ENCODE measurements around the gene CHST9.
"Not testable (repeated sequence)": the region's sequence is repeated elsewhere in the genome, so short reads cannot be mapped to it uniquely, and the experiment has no call there.

Gene CHST9

DNA sequence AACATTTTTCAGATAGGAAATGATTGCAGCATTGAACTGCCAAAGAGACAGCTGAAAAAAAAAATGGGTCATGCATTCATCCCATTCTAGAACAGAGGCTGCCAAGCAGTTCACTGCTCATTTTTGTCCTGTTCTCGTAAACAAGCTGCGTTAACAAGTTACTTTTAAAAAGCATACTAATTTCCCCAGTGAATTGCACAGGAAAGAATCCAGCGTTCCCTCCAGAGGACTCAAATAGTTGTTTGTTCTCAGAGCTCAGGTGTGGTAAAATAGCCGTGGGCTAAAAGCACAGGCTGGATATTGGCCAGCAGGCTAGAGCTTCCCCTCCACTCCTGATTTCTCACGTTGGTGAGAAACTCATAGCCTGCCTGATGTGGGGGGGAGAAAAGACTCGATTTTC lies 243.5 kb downstream of the CHST9 start:
- Histone ChIP-seq H3K27ac (ENCODE audit: low read depth, low read length, severe bottlenecking) (no peak overlapping the region), H3K9me3 (ENCODE audit: control insufficient read depth, low read length) (no peaks in the 10 kb centered on the region), H3K4me1 (ENCODE audit: control insufficient read depth, insufficient read depth, low read length, poor library complexity, severe bottlenecking) (no peaks in the 10 kb centered on the region), H3K36me3 (ENCODE audit: control insufficient read depth, insufficient read depth, low read length) (no peaks in the 10 kb centered on the region), H3K4me3 (ENCODE audit: extremely low read depth, insufficient read depth, low read length, poor library complexity, severe bottlenecking) (no peak overlapping the region)
- WGBS, 2 experiments (ENCODE audit: insufficient coverage in 2 of 2) = 67 to 100% methylated on average over 1 to 3 of the region's 6 CpGs

GRCh38 chr18:26940744-26941398 lies 244.2 kb downstream of the CHST9 start:
- H3K36me3 ChIP-seq (ENCODE audit: control insufficient read depth, insufficient read depth, low read length) = no peaks in the 10 kb centered on the region
- no peaks in the 10 kb centered on the region for H3K4me1 ChIP-seq (ENCODE audit: control insufficient read depth, insufficient read depth, low read length, poor library complexity, severe bottlenecking)
- no peaks in the 10 kb centered on the region for H3K9me3 ChIP-seq (ENCODE audit: control insufficient read depth, low read length)
- H3K27ac ChIP-seq (ENCODE audit: low read depth, low read length, severe bottlenecking) = no peak overlapping the region
- 90 to 100% methylated on average over 3 to 4 of the region's 5 CpGs for WGBS, 2 experiments (ENCODE audit: insufficient coverage in 2 of 2)
- H3K4me3 ChIP-seq (ENCODE audit: extremely low read depth, insufficient read depth, low read length, poor library complexity, severe bottlenecking) = no peak overlapping the region

GRCh38 chr18:26931659-26932058 lies 253.4 kb downstream of the CHST9 start:
- 71% methylated on average over 1 of the region's 2 CpGs; no CpG with 5 or more reads in 1 of the 2 experiments for WGBS, 2 experiments (ENCODE audit: insufficient coverage in 2 of 2)
- H3K4me3 ChIP-seq (ENCODE audit: extremely low read depth, insufficient read depth, low read length, poor library complexity, severe bottlenecking) = no peak overlapping the region

DNA sequence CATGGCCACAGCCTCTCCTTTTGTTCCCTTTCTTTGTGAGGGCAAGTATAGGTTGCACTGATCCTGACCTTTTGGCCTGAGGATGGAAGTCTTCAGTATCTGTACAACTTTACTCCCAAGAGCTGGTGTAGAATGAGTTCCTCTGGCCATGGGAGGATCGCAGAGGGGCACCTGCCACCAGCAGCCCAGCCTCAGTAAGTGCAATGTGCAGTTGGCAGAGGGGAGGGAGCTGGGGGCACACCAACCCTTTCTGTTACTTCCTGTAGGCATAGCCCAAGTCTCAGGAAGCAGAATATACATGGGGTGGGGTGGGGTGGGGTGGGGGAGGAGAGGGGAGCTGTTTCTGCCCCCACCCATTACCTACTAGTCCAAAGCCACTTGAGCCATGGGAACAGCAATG lies 254.5 kb downstream of the CHST9 start:
- no peak overlapping the region for H3K27ac ChIP-seq (ENCODE audit: low read depth, low read length, severe bottlenecking)
- H3K36me3 ChIP-seq (ENCODE audit: control insufficient read depth, insufficient read depth, low read length) = no peaks in the 10 kb centered on the region
- no CpG with 5 or more reads among the region's 1 CpG for WGBS, 2 experiments (ENCODE audit: insufficient coverage in 2 of 2)
- no peak overlapping the region for H3K4me3 ChIP-seq (ENCODE audit: extremely low read depth, insufficient read depth, low read length, poor library complexity, severe bottlenecking)
- H3K4me1 ChIP-seq (ENCODE audit: control insufficient read depth, insufficient read depth, low read length, poor library complexity, severe bottlenecking) = peaks cover 3% of the 10 kb centered on the region
- no peaks in the 10 kb centered on the region for H3K9me3 ChIP-seq (ENCODE audit: control insufficient read depth, low read length)

More at GRCh38 chr18:26931659-26932058, 253.4 kb downstream of the CHST9 start:
- no peaks in the 10 kb centered on the region for H3K9me3 ChIP-seq (ENCODE audit: control insufficient read depth, low read length)
- H3K27ac ChIP-seq (ENCODE audit: low read depth, low read length, severe bottlenecking) = no peak overlapping the region
- H3K4me1 ChIP-seq (ENCODE audit: control insufficient read depth, insufficient read depth, low read length, poor library complexity, severe bottlenecking) = peaks cover 3% of the 10 kb centered on the region
- H3K36me3 ChIP-seq (ENCODE audit: control insufficient read depth, insufficient read depth, low read length) = no peaks in the 10 kb centered on the region

DNA sequence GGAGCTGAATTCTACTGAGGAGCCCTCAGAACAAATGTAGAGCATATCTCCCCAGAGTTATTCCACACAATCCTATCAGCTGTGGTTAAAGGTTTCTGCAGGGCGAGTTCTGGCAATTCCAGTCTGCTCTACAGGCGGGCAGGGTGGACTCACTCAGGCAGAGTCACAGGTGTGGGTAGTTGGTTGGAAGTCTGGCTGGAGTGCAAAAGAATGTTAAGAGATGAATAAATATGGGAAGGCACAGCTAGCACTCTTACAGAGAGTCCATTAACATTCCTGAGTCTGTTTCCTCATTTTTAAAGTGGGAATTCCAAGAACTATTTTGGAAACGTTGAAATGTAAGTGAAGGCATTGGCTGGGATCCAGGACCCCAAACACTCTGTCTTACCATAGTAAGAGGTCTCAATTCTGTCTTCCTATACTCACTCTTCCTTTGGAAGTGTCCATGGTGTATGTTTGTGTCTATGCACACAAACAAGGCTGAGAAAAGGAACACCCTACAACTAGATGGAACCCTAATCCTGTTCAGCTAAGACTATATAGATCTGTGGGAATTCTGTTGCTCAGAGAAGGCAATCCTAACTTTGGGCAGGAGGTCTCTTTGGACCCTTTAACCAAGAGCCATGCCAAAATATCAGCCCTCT lies 256.3 kb downstream of the CHST9 start:
- Histone ChIP-seq H3K4me1 (ENCODE audit: control insufficient read depth, insufficient read depth, low read length, poor library complexity, severe bottlenecking) (peaks cover 3% of the 10 kb centered on the region), H3K36me3 (ENCODE audit: control insufficient read depth, insufficient read depth, low read length) (no peaks in the 10 kb centered on the region), H3K27ac (ENCODE audit: low read depth, low read length, severe bottlenecking) (no peak overlapping the region), H3K9me3 (ENCODE audit: control insufficient read depth, low read length) (no peaks in the 10 kb centered on the region), H3K4me3 (ENCODE audit: extremely low read depth, insufficient read depth, low read length, poor library complexity, severe bottlenecking) (no peak overlapping the region)
- no CpG with 5 or more reads among the region's 3 CpGs for WGBS, 2 experiments (ENCODE audit: insufficient coverage in 2 of 2)

DNA sequence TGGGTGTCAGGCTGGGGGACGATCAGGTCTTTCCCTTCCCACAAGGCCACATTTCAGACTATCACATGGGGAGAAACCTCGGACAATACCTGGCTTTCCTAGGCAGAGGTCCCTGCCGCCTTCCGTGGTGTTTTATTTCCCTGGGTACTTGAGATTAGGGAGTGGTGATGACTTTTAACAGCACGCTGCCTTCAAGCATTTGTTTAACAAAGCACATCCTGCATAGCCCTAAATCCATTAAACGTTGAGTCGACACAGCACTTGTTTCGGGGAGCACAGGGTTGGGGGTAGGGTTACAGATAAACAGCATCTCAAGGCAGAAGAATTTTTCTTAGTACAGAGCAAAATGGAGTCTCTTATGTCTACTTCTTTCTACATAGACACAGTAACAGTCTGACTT lies 257.3 kb downstream of the CHST9 start:
- not testable (repeated sequence) for H3K36me3 ChIP-seq (ENCODE audit: control insufficient read depth, insufficient read depth, low read length); H3K27ac ChIP-seq (ENCODE audit: low read depth, low read length, severe bottlenecking); H3K4me3 ChIP-seq (ENCODE audit: extremely low read depth, insufficient read depth, low read length, poor library complexity, severe bottlenecking); H3K4me1 ChIP-seq (ENCODE audit: control insufficient read depth, insufficient read depth, low read length, poor library complexity, severe bottlenecking); H3K9me3 ChIP-seq (ENCODE audit: control insufficient read depth, low read length)
- 80% methylated on average over 1 of the region's 8 CpGs; no CpG with 5 or more reads in 1 of the 2 experiments for WGBS, 2 experiments (ENCODE audit: insufficient coverage in 2 of 2)

DNA sequence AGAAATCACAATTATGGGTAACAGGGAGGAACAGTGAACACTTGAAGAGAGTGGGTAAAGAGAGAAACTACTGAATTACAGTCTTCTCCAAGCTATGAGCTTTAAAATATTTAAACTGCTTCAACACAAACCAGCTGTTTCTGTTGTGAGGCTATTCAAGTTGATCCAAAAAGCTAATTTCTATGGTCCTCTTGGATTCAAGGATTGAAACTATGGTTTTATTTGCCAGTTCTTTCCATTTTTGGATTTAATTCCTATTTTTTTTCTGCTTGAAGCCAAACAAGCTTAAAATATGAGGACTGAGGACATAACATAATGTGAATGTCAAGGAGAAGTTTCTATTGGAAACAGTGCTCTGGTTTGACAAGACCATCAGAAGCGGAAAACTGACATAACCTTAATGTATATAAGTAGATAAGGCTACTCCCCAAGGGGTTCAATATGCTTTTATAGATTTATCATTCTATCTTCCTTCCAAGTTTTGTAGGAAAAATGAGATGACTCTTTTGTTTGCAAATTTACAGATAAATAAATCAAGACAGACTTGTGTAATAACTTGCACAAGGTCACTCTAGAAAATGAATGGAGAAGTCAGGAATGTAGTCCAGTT lies 258.9 kb downstream of the CHST9 start:
- H3K9me3 ChIP-seq (ENCODE audit: control insufficient read depth, low read length) = no peaks in the 10 kb centered on the region
- WGBS, 2 experiments (ENCODE audit: insufficient coverage in 2 of 2) = no CpG with 5 or more reads among the region's 1 CpG
- H3K4me3 ChIP-seq (ENCODE audit: extremely low read depth, insufficient read depth, low read length, poor library complexity, severe bottlenecking) = no peak overlapping the region
- H3K27ac ChIP-seq (ENCODE audit: low read depth, low read length, severe bottlenecking) = no peak overlapping the region
- peaks cover 3% of the 10 kb centered on the region for H3K4me1 ChIP-seq (ENCODE audit: control insufficient read depth, insufficient read depth, low read length, poor library complexity, severe bottlenecking)
- no peaks in the 10 kb centered on the region for H3K36me3 ChIP-seq (ENCODE audit: control insufficient read depth, insufficient read depth, low read length)

GRCh38 chr18:26925313-26925712 lies 259.8 kb downstream of the CHST9 start:
- H3K27ac ChIP-seq (ENCODE audit: low read depth, low read length, severe bottlenecking) = no peak overlapping the region
- WGBS, 2 experiments (ENCODE audit: insufficient coverage in 2 of 2) = 80% methylated on average over 1 of the region's 3 CpGs; no CpG with 5 or more reads in 1 of the 2 experiments
- no peaks in the 10 kb centered on the region for H3K36me3 ChIP-seq (ENCODE audit: control insufficient read depth, insufficient read depth, low read length)

GRCh38 chr18:26922313-26922712 lies 262.8 kb downstream of the CHST9 start:
- no peak overlapping the region for H3K4me3 ChIP-seq (ENCODE audit: extremely low read depth, insufficient read depth, low read length, poor library complexity, severe bottlenecking)
- no peak overlapping the region for H3K27ac ChIP-seq (ENCODE audit: low read depth, low read length, severe bottlenecking)
- no peaks in the 10 kb centered on the region for H3K36me3 ChIP-seq (ENCODE audit: control insufficient read depth, insufficient read depth, low read length)
- no peaks in the 10 kb centered on the region for H3K9me3 ChIP-seq (ENCODE audit: control insufficient read depth, low read length)
- H3K4me1 ChIP-seq (ENCODE audit: control insufficient read depth, insufficient read depth, low read length, poor library complexity, severe bottlenecking) = peaks cover 2% of the 10 kb centered on the region

More at GRCh38 chr18:26925313-26925712, 259.8 kb downstream of the CHST9 start:
- Histone ChIP-seq H3K4me3 (ENCODE audit: extremely low read depth, insufficient read depth, low read length, poor library complexity, severe bottlenecking) (no peak overlapping the region), H3K9me3 (ENCODE audit: control insufficient read depth, low read length) (no peaks in the 10 kb centered on the region), H3K4me1 (ENCODE audit: control insufficient read depth, insufficient read depth, low read length, poor library complexity, severe bottlenecking) (peaks cover 3% of the 10 kb centered on the region)

GRCh38 chr18:26920644-26921043 lies 264.5 kb downstream of the CHST9 start:
- Histone ChIP-seq H3K27ac (ENCODE audit: low read depth, low read length, severe bottlenecking) (no peak overlapping the region), H3K4me3 (ENCODE audit: extremely low read depth, insufficient read depth, low read length, poor library complexity, severe bottlenecking) (no peak overlapping the region), H3K36me3 (ENCODE audit: control insufficient read depth, insufficient read depth, low read length) (no peaks in the 10 kb centered on the region), H3K9me3 (ENCODE audit: control insufficient read depth, low read length) (no peaks in the 10 kb centered on the region), H3K4me1 (ENCODE audit: control insufficient read depth, insufficient read depth, low read length, poor library complexity, severe bottlenecking) (no peaks in the 10 kb centered on the region)
- WGBS, 2 experiments (ENCODE audit: insufficient coverage in 2 of 2) = 88 to 93% methylated on average over 4 of the region's 4 CpGs

GRCh38 chr18:26919627-26920026 lies 265.5 kb downstream of the CHST9 start:
- no peak overlapping the region for H3K27ac ChIP-seq (ENCODE audit: low read depth, low read length, severe bottlenecking)
- WGBS, 2 experiments (ENCODE audit: insufficient coverage in 2 of 2) = 90 to 100% methylated on average over 1 of the region's 1 CpG
- no peaks in the 10 kb centered on the region for H3K9me3 ChIP-seq (ENCODE audit: control insufficient read depth, low read length)
- H3K4me1 ChIP-seq (ENCODE audit: control insufficient read depth, insufficient read depth, low read length, poor library complexity, severe bottlenecking) = no peaks in the 10 kb centered on the region
- no peak overlapping the region for H3K4me3 ChIP-seq (ENCODE audit: extremely low read depth, insufficient read depth, low read length, poor library complexity, severe bottlenecking)
- H3K36me3 ChIP-seq (ENCODE audit: control insufficient read depth, insufficient read depth, low read length) = no peaks in the 10 kb centered on the region
